Effector memory CD8-positive, alpha-beta T cell (primary cell): ENCODE measurements around the gene CARM1.
"Not testable (repeated sequence)": the region's sequence is repeated elsewhere in the genome, so short reads cannot be mapped to it uniquely, and the experiment has no call there.

Source experiments
- ATAC-seq: fragments of 150-1000 bp; cut with Tn5 transposase; replicated peaks from 2 replicates; pipeline ENCODE4 v1.10.0; 2021; ENCODE audit warnings: mild to moderate bottlenecking, moderate library complexity
- DNase-seq, 3 experiments: peaks; one replicate each; pipeline ENCODE4 v3.0.0; 2021
- H3K27ac Mint-ChIP-seq, 2 donors: one replicate each; pipeline ENCODE4 v1.8.0; 2022; ENCODE audit warnings: mild to moderate bottlenecking in 2 of 2, mixed read lengths in 2 of 2, moderate library complexity in 2 of 2
- H3K27me3 Mint-ChIP-seq, 2 donors: one replicate each; pipeline ENCODE4 v1.8.0; 2022; ENCODE audit warnings: mixed read lengths in 2 of 2
- H3K36me3 Mint-ChIP-seq: one replicate; pipeline ENCODE4 v1.8.0; 2022; ENCODE audit warnings: mild to moderate bottlenecking, moderate library complexity, mixed read lengths; ENCODE audit not compliant: insufficient read depth
- H3K4me1 Mint-ChIP-seq, 2 donors: one replicate each; pipeline ENCODE4 v1.8.0; 2022; ENCODE audit warnings: low read depth in 2 of 2, mixed read lengths in 2 of 2
- H3K4me3 Mint-ChIP-seq, 2 donors: one replicate each; pipeline ENCODE4 v1.8.0; 2022; ENCODE audit warnings: mild to moderate bottlenecking in 2 of 2, mixed read lengths in 2 of 2, moderate library complexity in 2 of 2
- H3K9me3 Mint-ChIP-seq, 2 donors: one replicate each; pipeline ENCODE4 v1.8.0; 2022; ENCODE audit warnings: mixed read lengths in 2 of 2

CARM1 gene

GRCh38 chr19:10854350-10855089 lies 16.8 kb upstream of the CARM1 start:
- H3K27me3 Mint-ChIP-seq, result peaks cover 0 to 10% of the 10 kb centered on the region in 2 donors
- ATAC-seq (no peak), DNase-seq (no peak)
- no peaks in the 10 kb centered on the region for H3K36me3 Mint-ChIP-seq
- no peak overlapping the region for H3K4me3 Mint-ChIP-seq
- H3K4me1 Mint-ChIP-seq, result peaks cover 0 to 3% of the 10 kb centered on the region in 2 donors
- no peaks in the 10 kb centered on the region for H3K9me3 Mint-ChIP-seq
- no peak overlapping the region for H3K27ac Mint-ChIP-seq

GRCh38 chr19:10855879-10856522 lies 15.4 kb upstream of the CARM1 start:
- no peak overlapping the region for H3K27ac Mint-ChIP-seq
- H3K36me3 Mint-ChIP-seq, result no peaks in the 10 kb centered on the region
- peak; percentile 57 for ATAC-seq
- no peaks in the 10 kb centered on the region for H3K9me3 Mint-ChIP-seq
- peaks cover 0 to under 1% of the 10 kb centered on the region in 2 donors for H3K27me3 Mint-ChIP-seq
- peaks cover 0 to 3% of the 10 kb centered on the region in 2 donors for H3K4me1 Mint-ChIP-seq
- H3K4me3 Mint-ChIP-seq, result no peak overlapping the region
- no peak for DNase-seq

GRCh38 chr19:10856899-10857298 lies 14.5 kb upstream of the CARM1 start:
- not testable (repeated sequence) for H3K9me3 Mint-ChIP-seq, H3K27me3 Mint-ChIP-seq, H3K36me3 Mint-ChIP-seq, H3K4me3 Mint-ChIP-seq, H3K4me1 Mint-ChIP-seq, DNase-seq, ATAC-seq, H3K27ac Mint-ChIP-seq

GRCh38 chr19:10858204-10858828 lies 13.0 kb upstream of the CARM1 start:
- DNase-seq (peak; percentile 16 to 29 (median 26)), ATAC-seq (peak; percentile 43)
- peaks cover 5 to 11% of the 10 kb centered on the region in 2 donors for H3K4me1 Mint-ChIP-seq
- H3K27me3 Mint-ChIP-seq, result no peaks in the 10 kb centered on the region
- no peaks in the 10 kb centered on the region for H3K9me3 Mint-ChIP-seq
- no peak overlapping the region for H3K27ac Mint-ChIP-seq
- H3K36me3 Mint-ChIP-seq, result no peaks in the 10 kb centered on the region
- no peak overlapping the region for H3K4me3 Mint-ChIP-seq

- no peaks in the 10 kb centered on the region for H3K9me3 Mint-ChIP-seq
- DNase-seq (peak; percentile 15 to 32 (median 19)), ATAC-seq (no peak)
- H3K27me3 Mint-ChIP-seq, result no peaks in the 10 kb centered on the region
- H3K4me3 Mint-ChIP-seq, result no peak overlapping the region
- H3K4me1 Mint-ChIP-seq, result peaks cover 15 to 18% of the 10 kb centered on the region in 2 donors
- no peak overlapping the region for H3K27ac Mint-ChIP-seq
- H3K36me3 Mint-ChIP-seq, result no peaks in the 10 kb centered on the region
These were observed 10.2 kb upstream of the CARM1 start for GRCh38 chr19:10861103-10861651.

GRCh38 chr19:10862561-10863106 lies 8.7 kb upstream of the CARM1 start:
- no peaks in the 10 kb centered on the region for H3K9me3 Mint-ChIP-seq
- DNase-seq (no peak), ATAC-seq (no peak)
- peak overlapping the region in 1 of 2 donors; percentile 13 for H3K27ac Mint-ChIP-seq
- H3K36me3 Mint-ChIP-seq, result peaks cover 3% of the 10 kb centered on the region
- H3K4me3 Mint-ChIP-seq, result no peak overlapping the region
- H3K4me1 Mint-ChIP-seq, result peaks cover 15 to 18% of the 10 kb centered on the region in 2 donors
- H3K27me3 Mint-ChIP-seq, result no peaks in the 10 kb centered on the region

GRCh38 chr19:10863107-10863717 lies 8.1 kb upstream of the CARM1 start:
- ATAC-seq (no peak), DNase-seq (no peak)
- H3K27ac Mint-ChIP-seq, result peak overlapping the region in 1 of 2 donors; percentile 13
- H3K36me3 Mint-ChIP-seq, result peaks cover 5% of the 10 kb centered on the region
- no peaks in the 10 kb centered on the region for H3K9me3 Mint-ChIP-seq
- H3K27me3 Mint-ChIP-seq, result no peaks in the 10 kb centered on the region
- peaks cover 15 to 19% of the 10 kb centered on the region in 2 donors for H3K4me1 Mint-ChIP-seq
- H3K4me3 Mint-ChIP-seq, result no peak overlapping the region

GRCh38 chr19:10864538-10864899 lies 6.8 kb upstream of the CARM1 start:
- Mint-ChIP-seq H3K27ac (peak overlapping the region; percentile 3 to 6), H3K4me3 (peak overlapping the region in 1 of 2 donors; percentile 9), H3K36me3 (peaks cover 5% of the 10 kb centered on the region), H3K4me1 (peaks cover 15 to 18% of the 10 kb centered on the region in 2 donors), H3K27me3 (no peaks in the 10 kb centered on the region), H3K9me3 (no peaks in the 10 kb centered on the region)
- ATAC-seq, result peak; percentile 95
- peak; percentile 73 to 77 (median 75) for DNase-seq

- peaks cover 8% of the 10 kb centered on the region for H3K36me3 Mint-ChIP-seq
- no peak overlapping the region for H3K27ac Mint-ChIP-seq
- H3K4me3 Mint-ChIP-seq, result no peak overlapping the region
- H3K27me3 Mint-ChIP-seq, result no peaks in the 10 kb centered on the region
- peaks cover 20 to 21% of the 10 kb centered on the region in 2 donors for H3K4me1 Mint-ChIP-seq
- H3K9me3 Mint-ChIP-seq, result no peaks in the 10 kb centered on the region
- no peak for ATAC-seq
- DNase-seq, result no peak
These were observed 4.9 kb upstream of the CARM1 start for GRCh38 chr19:10866495-10866894.

GRCh38 chr19:10868872-10869547 lies 2.3 kb upstream of the CARM1 start:
- ATAC-seq (no peak), DNase-seq (no peak)
- Mint-ChIP-seq H3K27ac (no peak overlapping the region), H3K27me3 (no peaks in the 10 kb centered on the region), H3K4me3 (no peak overlapping the region), H3K36me3 (peaks cover 8% of the 10 kb centered on the region), H3K4me1 (peaks cover 22 to 23% of the 10 kb centered on the region in 2 donors), H3K9me3 (no peaks in the 10 kb centered on the region)

- Mint-ChIP-seq H3K36me3 (peaks cover 11% of the 10 kb centered on the region), H3K4me1 (peaks cover 15 to 16% of the 10 kb centered on the region in 2 donors), H3K27ac (peak overlapping the region in 1 of 2 donors; percentile 58), H3K4me3 (peak overlapping the region; percentile 76 to 89)
- DNase-seq, H3K9me3 Mint-ChIP-seq, ATAC-seq, H3K27me3 Mint-ChIP-seq: not testable (repeated sequence)
These were observed 1.5 kb upstream of the CARM1 start for GRCh38 chr19:10869872-10870311.

GRCh38 chr19:10870501-10870954 lies 825 bp upstream of the CARM1 start:
- ATAC-seq (no peak), DNase-seq (no peak)
- H3K27ac Mint-ChIP-seq, result peak overlapping the region; percentile 49 to 58
- peak overlapping the region; percentile 76 to 89 for H3K4me3 Mint-ChIP-seq
- peaks cover 15 to 16% of the 10 kb centered on the region in 2 donors for H3K4me1 Mint-ChIP-seq
- no peaks in the 10 kb centered on the region for H3K9me3 Mint-ChIP-seq
- no peaks in the 10 kb centered on the region for H3K27me3 Mint-ChIP-seq
- H3K36me3 Mint-ChIP-seq, result peaks cover 11% of the 10 kb centered on the region
